Stomach (tissue), 9 donors: ENCODE measurements around the gene CRYBG2. TPM values are rescaled to one million over a fixed set of nuclear protein-coding genes. Genes with fewer than 3 reads are reported as not detected.
A peak's percentile ranks its signal among the peaks of the same experiment; 100 is the strongest.

Experiments
- DNase-seq, 2 donors: peaks; one replicate each; pipeline versions ENCODE4 v3.0.0 to v3.0.0-alpha.2; 2013 to 2019
- H3K27ac ChIP-seq, 5 donors: fragments of 200-600 bp in 4 of 5; sonication (generic) in 4 of 5; one replicate each; pipeline ENCODE4 v1.5.1; 2013 to 2019; ENCODE audit warnings: mild to moderate bottlenecking in 1 of 5, moderate library complexity in 1 of 5
- H3K27me3 ChIP-seq, 3 donors: fragments of 200-600 bp; sonication (generic); one replicate each; pipeline ENCODE4 v1.5.1; 2017 to 2019; ENCODE audit warnings: mixed run types in 1 of 3
- H3K36me3 ChIP-seq, 4 donors: fragments of 200-600 bp; sonication (generic); 1 replicate in 3 of 4; 2 replicates in 1 of 4; pipeline ENCODE4 v1.5.1; 2016 to 2019
- H3K4me1 ChIP-seq, 4 donors: fragments of 200-600 bp; sonication (generic); one replicate each; pipeline ENCODE4 v1.5.1; 2016 to 2019
- H3K4me3 ChIP-seq, 4 donors: fragments of 200-600 bp; sonication (generic) in 3 of 4; one replicate each; pipeline ENCODE4 v1.5.1; 2016 to 2019; ENCODE audit warnings: mild to moderate bottlenecking in 1 of 4
- H3K9me3 ChIP-seq, 4 donors: fragments of 200-600 bp; sonication (generic); one replicate each; pipeline ENCODE4 v1.5.1; 2016 to 2019
- CTCF ChIP-seq, 7 experiments: fragments of 450-650 bp in 4 of 7; fragments of 200-600 bp in 3 of 7; sonication (generic) in 3 of 7; IDR thresholded peaks; one replicate each; pipeline ENCODE4 v1.5.1; 2016 to 2019; ENCODE audit warnings: antibody characterized with exemption in 7 of 7, control low read depth in 2 of 7, mild to moderate bottlenecking in 1 of 7
- EP300 ChIP-seq: sonication (generic); formaldehyde crosslinking; IDR thresholded peaks from one replicate; pipeline ENCODE4 v1.6.1; 2017; ENCODE audit warnings: antibody characterized with exemption
- POLR2A ChIP-seq, 4 donors: fragments of 450-650 bp; IDR thresholded peaks; one replicate each; pipeline ENCODE4 v1.6.1; 2016; ENCODE audit warnings: antibody characterized with exemption in 4 of 4, control low read depth in 2 of 4, mild to moderate bottlenecking in 1 of 4, moderate library complexity in 1 of 4
- POLR2AphosphoS5 ChIP-seq, 3 donors: sonication (generic); formaldehyde crosslinking; IDR thresholded peaks; one replicate each; pipeline ENCODE4 v1.6.1; 2016; ENCODE audit warnings: antibody characterized with exemption in 3 of 3
- WGBS, 5 donors: extraction: QIAGEN DNeasy Blood & Tissue Kit in 3 of 5; methylation state at CpG; one replicate each; pipeline versions ENCODE4 v1.1.5 to v1.1.7; 2013 to 2018; 5-methylcytosine and 5-hydroxymethylcytosine counted together
- intact Hi-C: fragments of 100-400 bp; cut with DNase I; formaldehyde crosslinking; loops from one replicate; pipeline ENCODE4 v1.15.1; 2023; ENCODE audit warnings: low total_unique reads
- polyA plus RNA-seq, 3 donors: library from polyadenylated mRNA; stranded (reverse); fragments of 200-250 nt; gene quantifications; one replicate each; pipeline ENCODE4 v1.2.3, GENCODE V29; 2013
- total RNA-seq, 5 donors: library from RNA; depleted of rRNA; stranded (reverse); fragments of >200 nt; gene quantifications; one replicate each; pipeline versions ENCODE4 v1.1.0 to v1.2.3, GENCODE V29; 2014 to 2016
- donor health status: healthy with polysubstance abuse.
- donor health status: Bipolar disorder and iron deficiency.
- donor health status: healthy.

The CRYBG2 gene
- total and polyA plus RNA-seq, 8 donors = 0.15 to 66.8 (median 3.2) TPM

- DNase-seq = no peak
- 92 to 97% (median 92%) methylated on average over 2 of the region's 2 CpGs for WGBS, 5 donors
- Histone ChIP-seq H3K4me3 (no peak overlapping the region), H3K27ac (no peak overlapping the region), H3K4me1 (peaks cover 0 to 13% (median 10%) of the 10 kb centered on the region in 4 donors), H3K36me3 (no peaks in the 10 kb centered on the region), H3K9me3 (no peaks in the 10 kb centered on the region), H3K27me3 (peaks cover 0 to 18% (median 0%) of the 10 kb centered on the region in 3 donors)
- intact Hi-C loops = loop anchor here (5.0 kb wide), 2 partner anchors 36 to 51 kb away; no protein-coding TSS in a partner anchor
- no peak for TF ChIP-seq POLR2AphosphoS5 (IDR thresholded peaks at IDR 0.05)
- TF ChIP-seq CTCF (IDR thresholded peaks at IDR 0.05) = no peak
- no peak for TF ChIP-seq EP300
- no peak for TF ChIP-seq POLR2A (IDR thresholded peaks at IDR 0.05)
Measured at GRCh38 chr1:26323382-26323781, 30.5 kb downstream of the CRYBG2 start.

GRCh38 chr1:26322042-26322331, 31.9 kb downstream of the CRYBG2 start:
- no peak overlapping the region for H3K4me3 ChIP-seq
- H3K9me3 ChIP-seq = no peaks in the 10 kb centered on the region
- no peak overlapping the region for H3K27ac ChIP-seq
- no peak for DNase-seq
- TF ChIP-seq POLR2A (IDR thresholded peaks at IDR 0.05) = no peak
- TF ChIP-seq CTCF (IDR thresholded peaks at IDR 0.05) = no peak
- no peak for TF ChIP-seq POLR2AphosphoS5 (IDR thresholded peaks at IDR 0.05)
- no peak for TF ChIP-seq EP300
- intact Hi-C loops = loop anchor here (5.0 kb wide), 2 partner anchors 35 to 50 kb away; no protein-coding TSS in a partner anchor
- 54 to 78% (median 75%) methylated on average over 5 to 10 of the region's 10 CpGs for WGBS, 5 donors
- peaks cover 0 to 14% (median 0%) of the 10 kb centered on the region in 3 donors for H3K27me3 ChIP-seq
- H3K4me1 ChIP-seq = peaks cover 0 to 24% (median 10%) of the 10 kb centered on the region in 4 donors
- H3K36me3 ChIP-seq = no peaks in the 10 kb centered on the region

- H3K27me3 ChIP-seq = peaks cover 0 to 14% (median 0%) of the 10 kb centered on the region in 3 donors
- H3K36me3 ChIP-seq = no peaks in the 10 kb centered on the region
- TF ChIP-seq CTCF (IDR thresholded peaks at IDR 0.05) = peak in 5 of 7 experiments; percentile 77 to 91 (median 90)
- TF ChIP-seq EP300 = no peak
- TF ChIP-seq POLR2A (IDR thresholded peaks at IDR 0.05) = no peak
- peak in 1 of 3 donors; percentile 69 for TF ChIP-seq POLR2AphosphoS5 (IDR thresholded peaks at IDR 0.05)
- peak; percentile 94 to 97 for DNase-seq
- intact Hi-C loops = loop anchor here (5.0 kb wide), 2 partner anchors 34 to 49 kb away; no protein-coding TSS in a partner anchor
- H3K4me1 ChIP-seq = peaks cover 0 to 25% (median 10%) of the 10 kb centered on the region in 4 donors
- 11 to 21% (median 15%) methylated on average over 11 to 16 of the region's 16 CpGs for WGBS, 5 donors
- no peaks in the 10 kb centered on the region for H3K9me3 ChIP-seq
- H3K27ac ChIP-seq = no peak overlapping the region
- H3K4me3 ChIP-seq = no peak overlapping the region
Measured at GRCh38 chr1:26321315-26322041, 32.5 kb downstream of the CRYBG2 start.

GRCh38 chr1:26320896-26321295, 33.0 kb downstream of the CRYBG2 start:
- no peak overlapping the region for H3K27ac ChIP-seq
- H3K9me3 ChIP-seq = no peaks in the 10 kb centered on the region
- H3K4me3 ChIP-seq = no peak overlapping the region
- 49 to 78% (median 55%) methylated on average over 2 of the region's 2 CpGs for WGBS, 5 donors
- intact Hi-C loops = loop anchor here (5.0 kb wide), 2 partner anchors 34 to 49 kb away; no protein-coding TSS in a partner anchor
- peaks cover 0 to 14% (median 0%) of the 10 kb centered on the region in 3 donors for H3K27me3 ChIP-seq
- H3K4me1 ChIP-seq = peaks cover 0 to 25% (median 10%) of the 10 kb centered on the region in 4 donors
- TF ChIP-seq POLR2AphosphoS5 (IDR thresholded peaks at IDR 0.05) = no peak
- no peak for TF ChIP-seq CTCF (IDR thresholded peaks at IDR 0.05)
- TF ChIP-seq EP300 = no peak
- no peak for TF ChIP-seq POLR2A (IDR thresholded peaks at IDR 0.05)
- DNase-seq = no peak
- no peaks in the 10 kb centered on the region for H3K36me3 ChIP-seq
